HG02798 (cell line): ENCODE data around the gene KRTAP10-3.
"Not testable (repeated sequence)": the region's sequence is repeated elsewhere in the genome, so short reads cannot be mapped to it uniquely, and the experiment has no call there.

ENCODE experiments used
- ATAC-seq: cut with Tn5 transposase; IDR thresholded peaks from one replicate; pipeline ENCODE4 v1.9.1; 2021; ENCODE audit warnings: mild to moderate bottlenecking; ENCODE audit not compliant: unreplicated experiment, poor library complexity

The KRTAP10-3 gene

DNA sequence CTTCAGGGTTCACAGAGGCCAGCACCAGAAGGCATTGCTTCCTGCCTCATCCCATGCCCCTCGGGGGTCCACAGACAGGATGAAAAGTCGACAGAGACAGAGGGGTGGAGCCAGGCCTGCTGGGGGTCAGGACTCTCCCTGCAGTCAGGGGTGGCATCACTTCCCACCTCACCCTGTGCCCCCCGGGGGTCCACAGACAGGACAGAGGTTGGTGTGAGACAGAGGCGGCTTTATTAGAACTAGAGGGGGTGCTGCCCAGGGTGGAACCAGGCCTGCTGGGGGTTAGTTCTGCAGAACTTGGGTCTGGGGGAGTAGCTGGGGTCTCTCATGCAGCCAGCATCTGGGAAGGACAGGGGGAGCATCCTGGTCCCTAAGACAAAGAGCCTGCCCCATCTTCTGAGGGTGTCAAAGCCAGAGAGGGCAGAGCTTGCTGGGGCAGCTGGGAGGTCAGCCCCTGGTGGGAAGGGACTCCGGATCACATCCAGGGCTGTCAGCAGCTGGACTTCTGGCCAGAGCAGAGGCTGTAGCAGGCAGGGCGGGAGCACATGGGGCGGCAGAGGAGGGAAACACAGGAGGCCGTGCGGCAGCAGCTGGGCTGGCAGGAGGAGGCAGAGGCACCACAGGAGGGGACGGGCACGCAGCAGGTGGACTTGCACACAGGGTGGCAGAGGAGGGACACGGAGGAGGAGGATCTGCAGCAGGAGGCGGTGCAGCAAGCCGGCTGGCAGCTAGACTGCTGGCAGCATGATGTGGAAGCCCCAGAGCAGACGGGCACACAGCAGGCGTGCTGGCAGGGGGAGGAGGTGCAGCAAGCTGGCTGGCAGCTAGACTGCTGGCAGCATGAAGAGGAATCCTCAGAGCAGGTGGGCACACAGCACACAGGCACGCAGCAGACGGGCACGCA, 32.6 kb upstream of the KRTAP10-3 start:
- not testable (repeated sequence) for ATAC-seq

- ATAC-seq: no peak
Observed at GRCh38 chr21:44590311-44590721, 31.7 kb upstream of the KRTAP10-3 start.

- ATAC-seq: no peak
Observed at GRCh38 chr21:44589586-44590305, 31.2 kb upstream of the KRTAP10-3 start.

DNA sequence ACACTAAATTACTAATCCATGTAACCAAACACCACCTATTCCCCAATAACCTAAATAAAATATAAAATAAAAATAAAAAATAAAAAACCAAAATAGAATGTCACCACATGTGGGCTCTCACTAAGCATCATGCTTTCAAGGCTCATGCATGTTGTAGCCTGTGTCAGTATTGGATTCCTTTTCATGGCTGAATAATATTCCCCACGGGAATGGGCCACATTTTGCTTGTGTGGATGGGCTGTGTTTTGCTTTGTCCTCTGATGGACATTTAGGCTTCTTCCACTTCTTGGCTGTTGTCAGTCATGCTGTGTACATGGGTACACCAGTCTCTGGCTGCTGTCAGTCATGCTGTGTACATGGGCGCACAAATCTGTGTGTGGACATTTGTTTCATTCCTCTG, 30.5 kb upstream of the KRTAP10-3 start:
- no peak for ATAC-seq

- ATAC-seq: no peak
Observed at GRCh38 chr21:44585892-44586291, 27.3 kb upstream of the KRTAP10-3 start.

DNA sequence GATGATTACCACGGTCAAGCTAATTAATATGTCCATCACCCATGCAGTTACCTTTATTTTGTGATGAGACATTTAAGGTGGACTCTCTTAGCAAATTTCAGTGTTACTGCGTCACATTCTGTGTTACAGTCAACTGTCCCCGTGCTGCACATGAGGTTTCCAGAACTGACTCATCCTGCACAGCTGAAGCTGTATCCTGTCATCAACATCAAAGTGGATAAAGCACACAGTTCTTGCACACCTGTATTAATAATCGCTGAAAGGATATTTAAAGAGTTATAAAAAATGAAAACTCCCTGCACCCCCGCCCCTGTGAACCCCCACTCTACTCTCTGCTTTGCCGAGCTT, 25.2 kb upstream of the KRTAP10-3 start:
- no peak for ATAC-seq

GRCh38 chr21:44583089-44583799, 24.6 kb upstream of the KRTAP10-3 start:
- ATAC-seq: no peak

DNA sequence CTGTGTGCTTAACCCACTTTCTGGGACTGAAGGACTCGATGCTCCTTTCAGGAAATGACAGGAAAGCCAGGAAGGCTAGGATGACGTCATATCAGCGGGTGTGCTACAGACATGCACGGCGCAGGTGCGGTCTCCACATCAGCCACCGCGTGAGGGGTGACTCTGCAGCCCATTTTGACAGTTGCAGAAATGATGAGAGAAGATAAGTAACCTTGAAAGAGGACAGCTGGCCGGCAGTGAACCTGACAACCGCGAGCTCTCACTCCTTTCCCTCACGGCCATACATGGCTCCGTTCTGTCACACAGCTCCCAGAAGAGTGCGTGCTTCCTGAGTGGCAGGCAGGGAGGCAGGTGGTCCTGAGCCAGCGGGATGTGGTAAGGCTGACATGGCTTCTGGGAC, 23.5 kb upstream of the KRTAP10-3 start:
- ATAC-seq: no peak

GRCh38 chr21:44581158-44581557, 22.6 kb upstream of the KRTAP10-3 start:
- no peak for ATAC-seq

- not testable (repeated sequence) for ATAC-seq
Observed at GRCh38 chr21:44580231-44580821, 21.7 kb upstream of the KRTAP10-3 start, which contains the start of gene KRTAP10-5. TSS of gene KRTAP10-5 (minus strand) at chr21:44580604. CDS start at chr21:44580578, 26 bp downstream.

GRCh38 chr21:44579833-44580144, 21.2 kb upstream of the KRTAP10-3 start:
- no peak for ATAC-seq

- no peak for ATAC-seq
Observed at GRCh38 chr21:44579056-44579832, 20.6 kb upstream of the KRTAP10-3 start.

DNA sequence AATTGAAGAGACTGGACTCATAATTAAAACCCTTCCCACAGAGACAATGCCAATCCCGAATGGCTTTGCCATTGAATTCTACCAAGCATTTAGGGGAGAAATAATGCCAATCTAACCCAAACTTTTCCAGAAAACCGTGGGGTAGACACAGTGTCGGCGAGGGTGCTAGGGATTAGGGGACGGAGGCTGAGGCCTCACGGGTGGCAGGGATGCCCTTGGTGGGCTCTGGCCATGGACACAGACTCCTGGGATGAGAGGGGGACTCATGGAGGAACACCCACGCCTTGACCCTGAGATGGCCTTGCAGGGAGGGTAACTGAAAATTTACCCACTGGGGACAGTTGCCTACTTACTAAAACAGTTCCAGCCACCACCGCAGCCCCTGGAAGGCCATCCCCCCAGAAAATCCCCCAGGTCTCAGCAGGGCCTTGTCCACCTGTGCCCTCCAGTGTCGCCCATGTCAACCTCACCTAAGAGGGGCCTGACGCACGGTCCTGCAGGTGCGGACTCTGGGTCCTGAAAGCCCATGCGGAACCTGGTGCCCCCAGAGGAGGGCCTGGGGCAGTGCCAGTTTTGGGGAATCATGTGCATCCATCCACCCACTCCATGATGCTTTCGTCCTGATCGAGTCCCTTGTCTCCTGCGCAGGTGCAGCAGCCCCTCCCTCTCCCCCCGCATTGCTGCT, 19.9 kb upstream of the KRTAP10-3 start:
- ATAC-seq: no peak

DNA sequence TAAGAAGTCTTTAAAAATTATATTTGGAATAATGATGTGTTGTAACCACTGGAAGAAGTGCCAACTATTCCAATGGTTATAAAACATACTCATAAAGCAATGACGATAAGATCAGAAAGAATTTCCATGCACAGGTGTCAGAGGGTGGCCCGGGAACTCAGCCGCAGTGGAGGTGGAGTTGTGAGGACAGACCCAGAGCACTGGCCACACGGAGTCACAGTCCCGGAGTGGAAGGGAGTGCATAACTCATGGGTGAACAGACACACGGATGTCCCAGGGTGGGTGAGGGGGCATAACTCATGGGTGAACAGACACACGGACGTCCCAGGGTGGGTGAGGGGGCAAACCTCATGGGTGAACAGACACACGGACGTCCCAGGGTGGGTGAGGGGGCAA, 17.4 kb upstream of the KRTAP10-3 start:
- no peak for ATAC-seq

DNA sequence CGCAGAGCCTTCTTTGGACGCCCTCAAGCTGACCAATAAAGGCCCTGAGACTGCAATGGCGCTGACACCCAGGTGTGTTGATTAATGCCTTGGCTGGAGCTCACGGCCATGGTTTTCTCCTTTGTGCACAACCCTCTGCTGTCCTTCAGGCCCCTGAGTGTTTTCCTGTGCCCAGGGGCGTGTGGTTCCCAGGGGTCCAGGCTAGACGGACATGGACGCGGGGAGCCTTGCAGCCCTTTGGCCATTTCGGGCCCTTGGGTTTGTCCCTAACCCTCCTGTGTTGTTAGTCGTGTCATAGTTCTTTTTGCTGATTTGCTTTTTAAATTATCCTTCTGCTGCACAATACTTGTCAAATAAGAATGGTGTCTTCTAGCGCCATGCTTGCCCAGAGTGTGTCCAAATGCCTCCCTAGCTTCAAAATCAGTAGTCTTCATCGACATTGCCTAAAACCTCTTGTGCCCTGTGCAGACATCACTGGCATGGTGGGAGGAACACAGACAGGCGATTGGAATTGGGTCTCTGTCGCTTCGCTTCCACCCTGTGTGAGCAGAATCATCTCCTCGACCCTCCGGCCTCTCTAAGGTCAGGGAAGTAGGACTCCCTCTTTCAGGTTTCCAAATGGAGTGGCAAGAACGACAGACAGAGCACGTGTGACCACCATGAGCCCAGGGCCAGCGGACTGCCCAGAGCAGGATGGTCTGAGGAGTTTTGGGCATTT, 16.9 kb upstream of the KRTAP10-3 start:
- no peak for ATAC-seq

DNA sequence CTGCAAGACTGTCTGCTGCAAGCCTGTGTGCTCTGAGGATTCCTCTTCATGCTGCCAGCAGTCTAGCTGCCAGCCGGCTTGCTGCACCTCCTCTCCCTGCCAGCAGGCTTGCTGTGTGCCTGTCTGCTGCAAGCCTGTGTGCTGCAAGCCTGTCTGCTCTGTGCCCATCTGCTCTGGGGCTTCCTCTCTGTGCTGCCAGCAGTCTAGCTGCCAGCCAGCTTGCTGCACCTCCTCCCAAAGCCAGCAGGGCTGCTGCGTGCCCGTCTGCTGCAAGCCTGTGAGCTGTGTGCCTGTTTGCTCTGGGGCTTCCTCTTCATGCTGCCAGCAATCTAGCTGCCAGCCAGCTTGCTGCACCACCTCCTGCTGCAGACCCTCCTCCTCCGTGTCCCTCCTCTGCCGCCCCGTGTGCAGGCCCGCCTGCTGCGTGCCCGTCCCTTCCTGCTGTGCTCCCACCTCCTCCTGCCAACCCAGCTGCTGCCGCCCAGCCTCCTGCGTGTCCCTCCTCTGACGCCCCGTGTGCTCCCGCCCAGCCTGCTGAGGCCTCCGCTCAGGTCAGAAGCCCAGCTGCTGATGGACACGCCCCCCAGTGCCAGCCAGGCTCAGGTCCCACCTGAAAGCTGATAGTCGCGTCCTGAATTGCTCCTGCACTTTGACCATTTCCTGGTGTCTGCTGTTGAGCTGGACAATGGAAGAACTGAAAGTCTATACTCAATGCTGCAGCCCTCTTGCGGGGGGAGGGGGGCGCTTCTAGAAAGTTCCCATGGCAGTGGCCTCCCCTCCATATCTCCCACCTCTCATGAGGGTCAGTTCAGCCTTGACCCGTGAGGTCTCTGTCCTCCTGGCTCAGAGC, 16.1 kb upstream of the KRTAP10-3 start:
- no peak for ATAC-seq

GRCh38 chr21:44573630-44574456, 15.2 kb upstream of the KRTAP10-3 start, which contains the start of gene KRTAP10-4:
TSS of gene KRTAP10-4 (plus strand) at chr21:44573729. CDS start at chr21:44573759, 30 bp downstream.
- not testable (repeated sequence) for ATAC-seq
